Activated T-cell treated with anti-CD3 and anti-CD28 coated beads, Interleukin-2, amount 50 U/mL, for 4 hours (primary cell): Measurements from ENCODE around the gene SPINK1. TPM values are rescaled to one million over a fixed set of nuclear protein-coding genes. Genes with fewer than 3 reads are reported as not detected.

ENCODE experiments used
- ATAC-seq, 2 donors: fragments of 200-7000 bp; cut with Tn5 transposase; one replicate each; pipeline ENCODE4 v1.10.0; 2021
- DNase-seq: peaks from one replicate; pipeline ENCODE4 v3.0.0-alpha.2; 2020
- H3K27me3 Mint-ChIP-seq: one replicate; pipeline ENCODE4 v1.8.0; 2021; ENCODE audit warnings: low read depth, mixed read lengths
- H3K36me3 Mint-ChIP-seq: one replicate; pipeline ENCODE4 v1.8.0; 2022; ENCODE audit warnings: mixed read lengths; ENCODE audit not compliant: insufficient read depth
- H3K4me1 Mint-ChIP-seq: one replicate; pipeline ENCODE4 v1.8.0; 2021; ENCODE audit warnings: low read depth, mixed read lengths
- H3K4me3 Mint-ChIP-seq: one replicate; pipeline ENCODE4 v1.8.0; 2021; ENCODE audit warnings: mild to moderate bottlenecking, moderate library complexity, mixed read lengths
- H3K9me3 Mint-ChIP-seq: one replicate; pipeline ENCODE4 v1.8.0; 2021; ENCODE audit warnings: mixed read lengths
- total RNA-seq, 3 donors: library from RNA; stranded (reverse); gene quantifications; one replicate each; pipeline ENCODE4 v1.2.1, GENCODE V29; 2021

Gene SPINK1
- total RNA-seq, 3 donors from 2014 or later = 1.5 to 4.7 (median 2.0) TPM

GRCh38 chr5:147859962-147860640 is 28.6 kb upstream of the SPINK1 start:
- ATAC-seq (no peak), DNase-seq (no peak)
- Mint-ChIP-seq H3K27me3 (peaks cover 8% of the 10 kb centered on the region), H3K36me3 (no peaks in the 10 kb centered on the region), H3K9me3 (no peaks in the 10 kb centered on the region), H3K4me1 (peaks cover 3% of the 10 kb centered on the region), H3K4me3 (no peak overlapping the region)

- Mint-ChIP-seq H3K27me3 (peaks cover 8% of the 10 kb centered on the region), H3K4me1 (peaks cover 3% of the 10 kb centered on the region), H3K4me3 (no peak overlapping the region), H3K36me3 (no peaks in the 10 kb centered on the region), H3K9me3 (no peaks in the 10 kb centered on the region)
- DNase-seq = no peak
- ATAC-seq = no peak
Observed at GRCh38 chr5:147858565-147858964, 27.1 kb upstream of the SPINK1 start.

GRCh38 chr5:147857302-147858129 is 26.0 kb upstream of the SPINK1 start:
- no peak for DNase-seq
- H3K27me3 Mint-ChIP-seq = peaks cover 12% of the 10 kb centered on the region
- H3K9me3 Mint-ChIP-seq = no peaks in the 10 kb centered on the region
- H3K4me1 Mint-ChIP-seq = peaks cover 3% of the 10 kb centered on the region
- no peaks in the 10 kb centered on the region for H3K36me3 Mint-ChIP-seq
- no peak for ATAC-seq
- no peak overlapping the region for H3K4me3 Mint-ChIP-seq

- no peak for DNase-seq
- Mint-ChIP-seq H3K9me3 (no peaks in the 10 kb centered on the region), H3K27me3 (peaks cover 12% of the 10 kb centered on the region), H3K4me3 (no peak overlapping the region), H3K4me1 (peaks cover 3% of the 10 kb centered on the region), H3K36me3 (no peaks in the 10 kb centered on the region)
- ATAC-seq = no peak
Observed at GRCh38 chr5:147856801-147857200, 25.3 kb upstream of the SPINK1 start.

GRCh38 chr5:147855774-147856069 is 24.3 kb upstream of the SPINK1 start:
- Mint-ChIP-seq H3K4me3 (no peak overlapping the region), H3K36me3 (no peaks in the 10 kb centered on the region), H3K27me3 (peaks cover 12% of the 10 kb centered on the region), H3K9me3 (no peaks in the 10 kb centered on the region), H3K4me1 (peaks cover 3% of the 10 kb centered on the region)
- ATAC-seq (no peak), DNase-seq (no peak)

GRCh38 chr5:147854894-147855773 is 23.7 kb upstream of the SPINK1 start:
- Mint-ChIP-seq H3K36me3 (no peaks in the 10 kb centered on the region), H3K9me3 (no peaks in the 10 kb centered on the region), H3K4me1 (peaks cover 3% of the 10 kb centered on the region), H3K27me3 (peaks cover 12% of the 10 kb centered on the region), H3K4me3 (no peak overlapping the region)
- no peak for ATAC-seq
- no peak for DNase-seq

- H3K4me3 Mint-ChIP-seq = no peak overlapping the region
- peaks cover 3% of the 10 kb centered on the region for H3K4me1 Mint-ChIP-seq
- no peak for ATAC-seq
- DNase-seq = no peak
- H3K36me3 Mint-ChIP-seq = no peaks in the 10 kb centered on the region
- peaks cover 12% of the 10 kb centered on the region for H3K27me3 Mint-ChIP-seq
- H3K9me3 Mint-ChIP-seq = no peaks in the 10 kb centered on the region
Observed at GRCh38 chr5:147854331-147854730, 22.9 kb upstream of the SPINK1 start.

GRCh38 chr5:147853372-147853987 is 22.0 kb upstream of the SPINK1 start:
- peaks cover 3% of the 10 kb centered on the region for H3K4me1 Mint-ChIP-seq
- H3K36me3 Mint-ChIP-seq = no peaks in the 10 kb centered on the region
- DNase-seq = no peak
- no peak overlapping the region for H3K4me3 Mint-ChIP-seq
- H3K27me3 Mint-ChIP-seq = peaks cover 7% of the 10 kb centered on the region
- no peak for ATAC-seq
- H3K9me3 Mint-ChIP-seq = no peaks in the 10 kb centered on the region

GRCh38 chr5:147852365-147852764 is 20.9 kb upstream of the SPINK1 start:
- ATAC-seq (no peak), DNase-seq (no peak)
- no peak overlapping the region for H3K4me3 Mint-ChIP-seq
- no peaks in the 10 kb centered on the region for H3K4me1 Mint-ChIP-seq
- no peaks in the 10 kb centered on the region for H3K36me3 Mint-ChIP-seq
- peaks cover 12% of the 10 kb centered on the region for H3K27me3 Mint-ChIP-seq
- no peaks in the 10 kb centered on the region for H3K9me3 Mint-ChIP-seq

GRCh38 chr5:147851578-147851977 is 20.1 kb upstream of the SPINK1 start:
- H3K4me3 Mint-ChIP-seq = no peak overlapping the region
- H3K9me3 Mint-ChIP-seq = no peaks in the 10 kb centered on the region
- ATAC-seq (no peak), DNase-seq (no peak)
- H3K36me3 Mint-ChIP-seq = no peaks in the 10 kb centered on the region
- H3K27me3 Mint-ChIP-seq = peaks cover 14% of the 10 kb centered on the region
- H3K4me1 Mint-ChIP-seq = no peaks in the 10 kb centered on the region

- ATAC-seq = no peak
- Mint-ChIP-seq H3K27me3 (peaks cover 13% of the 10 kb centered on the region), H3K36me3 (no peaks in the 10 kb centered on the region), H3K4me1 (no peaks in the 10 kb centered on the region), H3K4me3 (no peak overlapping the region), H3K9me3 (no peaks in the 10 kb centered on the region)
- DNase-seq = no peak
Observed at GRCh38 chr5:147849226-147849625, 17.8 kb upstream of the SPINK1 start.

- H3K9me3 Mint-ChIP-seq = no peaks in the 10 kb centered on the region
- no peak for ATAC-seq
- no peaks in the 10 kb centered on the region for H3K4me1 Mint-ChIP-seq
- peaks cover 15% of the 10 kb centered on the region for H3K27me3 Mint-ChIP-seq
- no peak for DNase-seq
- H3K36me3 Mint-ChIP-seq = no peaks in the 10 kb centered on the region
- H3K4me3 Mint-ChIP-seq = no peak overlapping the region
Observed at GRCh38 chr5:147845618-147846017, 14.1 kb upstream of the SPINK1 start.

- Mint-ChIP-seq H3K9me3 (no peaks in the 10 kb centered on the region), H3K4me3 (no peak overlapping the region), H3K4me1 (no peaks in the 10 kb centered on the region), H3K27me3 (peaks cover 15% of the 10 kb centered on the region), H3K36me3 (no peaks in the 10 kb centered on the region)
- ATAC-seq (no peak), DNase-seq (no peak)
Observed at GRCh38 chr5:147844846-147845245, 13.4 kb upstream of the SPINK1 start.

- ATAC-seq (no peak), DNase-seq (no peak)
- H3K4me3 Mint-ChIP-seq = no peak overlapping the region
- no peaks in the 10 kb centered on the region for H3K4me1 Mint-ChIP-seq
- peaks cover 17% of the 10 kb centered on the region for H3K27me3 Mint-ChIP-seq
- no peaks in the 10 kb centered on the region for H3K36me3 Mint-ChIP-seq
- H3K9me3 Mint-ChIP-seq = no peaks in the 10 kb centered on the region
Observed at GRCh38 chr5:147842869-147843268, 11.4 kb upstream of the SPINK1 start.
